WTC11 (cell line): Measurements from ENCODE around the gene MOB3A. TPM values are rescaled to one million over a fixed set of nuclear protein-coding genes. Genes with fewer than 3 reads are reported as not detected.

ENCODE experiments used
- ATAC-seq: fragments of 200-7000 bp; cut with Tn5 transposase; 2 replicates; pipeline ENCODE4 v1.10.0; 2021; ENCODE audit warnings: mild to moderate bottlenecking, moderate library complexity
- CTCF ChIA-PET: fragments of 300-600 bp; sonication (Branson Sonifier 250); formaldehyde crosslinking; loops from one replicate; lab custom pipeline; 2021; ENCODE audit warnings: antibody characterized with exemption; lab: Charles Lee
- POLR2A ChIA-PET: fragments of 350-600 bp; sonication (Branson Sonifier 250); formaldehyde crosslinking; loops from one replicate; lab custom pipeline; 2021; ENCODE audit warnings: antibody characterized with exemption; lab: Charles Lee
- DNase-seq: peaks from one replicate; pipeline ENCODE4 v3.0.0; 2021; ENCODE audit warnings: low spot score
- H3K27ac Mint-ChIP-seq: 2 replicates; pipeline ENCODE4 v1.8.0; 2021; ENCODE audit warnings: mixed read lengths
- H3K27me3 Mint-ChIP-seq: 2 replicates; pipeline ENCODE4 v1.8.0; 2021; ENCODE audit warnings: low read depth, mild to moderate bottlenecking, moderate library complexity, mixed read lengths
- H3K36me3 Mint-ChIP-seq: 2 replicates; pipeline ENCODE4 v1.8.0; 2021; ENCODE audit warnings: mixed read lengths
- H3K4me1 Mint-ChIP-seq: 2 replicates; pipeline ENCODE4 v1.8.0; 2022; ENCODE audit warnings: mixed read lengths
- H3K4me3 Mint-ChIP-seq: 2 replicates; pipeline ENCODE4 v1.8.0; 2021; ENCODE audit warnings: mild to moderate bottlenecking, moderate library complexity, mixed read lengths
- H3K9me3 Mint-ChIP-seq: 2 replicates; pipeline ENCODE4 v1.8.0; 2021; ENCODE audit warnings: mixed read lengths
- ATF1 ChIP-seq: sonication (generic); formaldehyde crosslinking; IDR thresholded peaks from 2 replicates; pipeline ENCODE4 v1.8.1; 2023; ENCODE audit warnings: mild to moderate bottlenecking, moderate library complexity, missing genetic modification reagents
- EMX1 ChIP-seq: fragments of 250-450 bp; sonication (Bioruptor Pico); IDR thresholded peaks from 2 replicates; pipeline ENCODE4 v1.8.0; 2021; ENCODE audit warnings: mild to moderate bottlenecking
- FOXP1 ChIP-seq: sonication (generic); formaldehyde crosslinking; IDR thresholded peaks from 2 replicates; pipeline ENCODE4 v1.8.0; 2022; ENCODE audit warnings: missing genetic modification reagents, mild to moderate bottlenecking, moderate library complexity, borderline replicate concordance
- KAT7 ChIP-seq: sonication (generic); formaldehyde crosslinking; IDR thresholded peaks from 2 replicates; pipeline ENCODE4 v1.8.1; 2023; ENCODE audit warnings: missing genetic modification reagents, mild to moderate bottlenecking, borderline replicate concordance
- NFATC4 ChIP-seq: fragments of 250-450 bp; sonication (Bioruptor Pico); IDR thresholded peaks from 2 replicates; pipeline ENCODE4 v1.9.0; 2021; ENCODE audit warnings: mild to moderate bottlenecking
- NR2C2 ChIP-seq: sonication (generic); formaldehyde crosslinking; IDR thresholded peaks from 2 replicates; pipeline ENCODE4 v1.8.0; 2022; ENCODE audit warnings: mild to moderate bottlenecking, missing genetic modification reagents
- RELA ChIP-seq: sonication (generic); formaldehyde crosslinking; IDR thresholded peaks from 2 replicates; pipeline ENCODE4 v1.8.1; 2022; ENCODE audit warnings: missing genetic modification reagents, mild to moderate bottlenecking, borderline replicate concordance
- RORB ChIP-seq: fragments of 250-450 bp; sonication (Bioruptor Pico); IDR thresholded peaks from 2 replicates; pipeline ENCODE4 v1.9.0; 2021; ENCODE audit warnings: mild to moderate bottlenecking
- TEAD1 ChIP-seq: sonication (generic); formaldehyde crosslinking; IDR thresholded peaks from 2 replicates; pipeline ENCODE4 v1.8.0; 2022; ENCODE audit warnings: mild to moderate bottlenecking, missing genetic modification reagents
- TEAD4 ChIP-seq: sonication (generic); formaldehyde crosslinking; IDR thresholded peaks from 2 replicates; pipeline ENCODE4 v1.8.0; 2022; ENCODE audit warnings: mild to moderate bottlenecking, missing genetic modification reagents
- ZNF263 ChIP-seq: sonication (generic); formaldehyde crosslinking; IDR thresholded peaks from 2 replicates; pipeline ENCODE4 v1.8.1; 2022; ENCODE audit warnings: low read depth, mild to moderate bottlenecking, moderate library complexity, missing genetic modification reagents
- ZNF396 ChIP-seq: fragments of 250-450 bp; sonication (Bioruptor Pico); IDR thresholded peaks from 2 replicates; pipeline ENCODE4 v1.8.0; 2021; ENCODE audit warnings: mild to moderate bottlenecking, moderate library complexity, borderline replicate concordance
- total RNA-seq: library from RNA; stranded (reverse); gene quantifications from 3 replicates; pipeline ENCODE4 v1.2.3, GENCODE V29; 2021
- TF ChIP-seq, protein P1 (sequence below): sonication (generic); formaldehyde crosslinking; IDR thresholded peaks from 2 replicates; pipeline ENCODE4 v1.8.1; 2022; ENCODE audit warnings: missing genetic modification reagents, borderline replicate concordance
- TF ChIP-seq, protein P2 (sequence below): fragments of 250-450 bp; sonication (Bioruptor Pico); conservative IDR thresholded peaks from 2 replicates; pipeline ENCODE4 v1.9.0; 2021; ENCODE audit warnings: mild to moderate bottlenecking
- TF ChIP-seq, protein P3 (sequence below): fragments of 250-450 bp; sonication (Bioruptor Pico); IDR thresholded peaks from 2 replicates; pipeline ENCODE4 v1.9.0; 2021; ENCODE audit warnings: mild to moderate bottlenecking, borderline replicate concordance
- TF ChIP-seq, protein P4 (sequence below): fragments of 250-450 bp; sonication (Bioruptor Pico); IDR thresholded peaks from 2 replicates; pipeline ENCODE4 v1.8.0; 2021; ENCODE audit warnings: mild to moderate bottlenecking
- TF ChIP-seq, protein P5 (sequence below): sonication (generic); formaldehyde crosslinking; IDR thresholded peaks from 2 replicates; pipeline ENCODE4 v1.8.1; 2023; ENCODE audit warnings: mild to moderate bottlenecking, missing genetic modification reagents
- TF ChIP-seq, protein P6 (sequence below): sonication (generic); formaldehyde crosslinking; conservative IDR thresholded peaks from 2 replicates; pipeline ENCODE4 v1.8.1; 2023; ENCODE audit warnings: mild to moderate bottlenecking, low read depth, missing genetic modification reagents, moderate library complexity
- TF ChIP-seq, protein P7 (sequence below): sonication (generic); formaldehyde crosslinking; IDR thresholded peaks from 2 replicates; pipeline ENCODE4 v1.8.1; 2023; ENCODE audit warnings: mild to moderate bottlenecking, missing genetic modification reagents
- TF ChIP-seq, protein P8 (sequence below): sonication (generic); formaldehyde crosslinking; IDR thresholded peaks from 2 replicates; pipeline ENCODE4 v1.8.1; 2023; ENCODE audit warnings: mild to moderate bottlenecking, missing genetic modification reagents, moderate library complexity

The MOB3A gene
- total RNA-seq, 1 experiment from 2014 or later = 8.1 TPM

DNA sequence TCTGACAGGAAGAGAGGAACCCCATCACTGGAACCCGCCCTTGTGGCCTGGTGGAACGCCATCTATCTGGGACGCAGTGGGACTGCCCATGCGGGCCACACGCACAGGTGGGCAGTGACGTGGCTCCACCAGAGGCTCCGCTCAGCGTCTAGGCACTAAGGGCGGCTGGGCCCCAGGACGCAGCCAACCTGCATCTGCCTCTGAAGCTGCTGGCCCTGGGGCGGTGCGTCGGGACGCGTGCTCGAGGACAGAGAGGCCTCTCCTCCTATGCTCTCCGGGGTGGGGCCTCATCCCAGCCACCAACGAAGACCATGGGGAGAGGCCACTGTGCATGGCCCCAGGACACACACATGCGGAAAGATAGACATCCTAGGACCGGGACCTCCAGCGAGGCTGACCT, 18.7 kb upstream of the MOB3A start:
- POLR2A ChIA-PET = no interaction called here
- no peaks in the 10 kb centered on the region for H3K4me1 Mint-ChIP-seq
- peaks cover 50% of the 10 kb centered on the region for H3K36me3 Mint-ChIP-seq
- no peak for DNase-seq
- TF ChIP-seq FOXP1 (CRISPR knock-in tag) (no peak), RELA (no peak), KAT7 (CRISPR knock-in tag) (no peak), NR2C2 (no peak), NFATC4 (no peak), ATF1 (CRISPR knock-in tag) (no peak)
- TF ChIP-seq, protein P1, sequence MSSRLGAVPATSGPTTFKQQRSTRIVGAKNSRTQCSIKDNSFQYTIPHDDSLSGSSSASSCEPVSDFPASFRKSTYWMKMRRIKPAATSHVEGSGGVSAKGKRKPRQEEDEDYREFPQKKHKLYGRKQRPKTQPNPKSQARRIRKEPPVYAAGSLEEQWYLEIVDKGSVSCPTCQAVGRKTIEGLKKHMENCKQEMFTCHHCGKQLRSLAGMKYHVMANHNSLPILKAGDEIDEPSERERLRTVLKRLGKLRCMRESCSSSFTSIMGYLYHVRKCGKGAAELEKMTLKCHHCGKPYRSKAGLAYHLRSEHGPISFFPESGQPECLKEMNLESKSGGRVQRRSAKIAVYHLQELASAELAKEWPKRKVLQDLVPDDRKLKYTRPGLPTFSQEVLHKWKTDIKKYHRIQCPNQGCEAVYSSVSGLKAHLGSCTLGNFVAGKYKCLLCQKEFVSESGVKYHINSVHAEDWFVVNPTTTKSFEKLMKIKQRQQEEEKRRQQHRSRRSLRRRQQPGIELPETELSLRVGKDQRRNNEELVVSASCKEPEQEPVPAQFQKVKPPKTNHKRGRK (CRISPR knock-in tag) = no peak
- TF ChIP-seq, protein P2, sequence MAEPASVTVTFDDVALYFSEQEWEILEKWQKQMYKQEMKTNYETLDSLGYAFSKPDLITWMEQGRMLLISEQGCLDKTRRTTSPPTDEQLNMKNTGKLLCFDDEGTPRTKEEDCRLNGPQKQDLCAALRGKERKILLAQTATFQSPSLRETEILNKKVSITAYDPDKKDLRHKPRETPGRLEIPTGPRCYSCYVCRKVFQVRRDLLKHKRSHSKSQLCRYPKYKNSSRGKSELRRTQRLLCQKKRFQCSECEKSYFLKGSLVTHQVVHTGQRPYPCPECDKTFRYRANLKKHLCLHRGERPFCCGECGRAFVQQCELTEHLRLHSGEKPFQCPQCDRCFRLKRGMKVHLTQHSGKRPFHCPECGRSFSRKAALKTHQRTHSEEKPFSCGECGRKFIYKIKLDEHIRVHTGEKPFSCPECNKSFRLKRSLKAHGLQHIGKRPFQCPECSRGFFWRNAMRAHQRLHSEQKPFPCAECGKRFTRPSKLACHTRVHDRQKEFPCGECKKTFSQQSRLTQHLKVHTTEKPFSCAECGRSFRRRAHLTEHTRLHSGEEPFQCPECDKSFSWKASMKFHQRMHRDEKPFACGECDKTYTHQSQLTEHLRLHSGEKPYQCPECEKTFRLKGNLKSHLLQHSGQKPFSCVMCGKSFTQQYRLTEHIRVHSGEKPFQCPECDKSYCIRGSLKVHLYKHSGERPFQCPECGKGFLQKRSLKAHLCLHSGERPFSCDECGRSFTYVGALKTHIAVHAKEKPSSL = no peak
- TF ChIP-seq, protein P3, sequence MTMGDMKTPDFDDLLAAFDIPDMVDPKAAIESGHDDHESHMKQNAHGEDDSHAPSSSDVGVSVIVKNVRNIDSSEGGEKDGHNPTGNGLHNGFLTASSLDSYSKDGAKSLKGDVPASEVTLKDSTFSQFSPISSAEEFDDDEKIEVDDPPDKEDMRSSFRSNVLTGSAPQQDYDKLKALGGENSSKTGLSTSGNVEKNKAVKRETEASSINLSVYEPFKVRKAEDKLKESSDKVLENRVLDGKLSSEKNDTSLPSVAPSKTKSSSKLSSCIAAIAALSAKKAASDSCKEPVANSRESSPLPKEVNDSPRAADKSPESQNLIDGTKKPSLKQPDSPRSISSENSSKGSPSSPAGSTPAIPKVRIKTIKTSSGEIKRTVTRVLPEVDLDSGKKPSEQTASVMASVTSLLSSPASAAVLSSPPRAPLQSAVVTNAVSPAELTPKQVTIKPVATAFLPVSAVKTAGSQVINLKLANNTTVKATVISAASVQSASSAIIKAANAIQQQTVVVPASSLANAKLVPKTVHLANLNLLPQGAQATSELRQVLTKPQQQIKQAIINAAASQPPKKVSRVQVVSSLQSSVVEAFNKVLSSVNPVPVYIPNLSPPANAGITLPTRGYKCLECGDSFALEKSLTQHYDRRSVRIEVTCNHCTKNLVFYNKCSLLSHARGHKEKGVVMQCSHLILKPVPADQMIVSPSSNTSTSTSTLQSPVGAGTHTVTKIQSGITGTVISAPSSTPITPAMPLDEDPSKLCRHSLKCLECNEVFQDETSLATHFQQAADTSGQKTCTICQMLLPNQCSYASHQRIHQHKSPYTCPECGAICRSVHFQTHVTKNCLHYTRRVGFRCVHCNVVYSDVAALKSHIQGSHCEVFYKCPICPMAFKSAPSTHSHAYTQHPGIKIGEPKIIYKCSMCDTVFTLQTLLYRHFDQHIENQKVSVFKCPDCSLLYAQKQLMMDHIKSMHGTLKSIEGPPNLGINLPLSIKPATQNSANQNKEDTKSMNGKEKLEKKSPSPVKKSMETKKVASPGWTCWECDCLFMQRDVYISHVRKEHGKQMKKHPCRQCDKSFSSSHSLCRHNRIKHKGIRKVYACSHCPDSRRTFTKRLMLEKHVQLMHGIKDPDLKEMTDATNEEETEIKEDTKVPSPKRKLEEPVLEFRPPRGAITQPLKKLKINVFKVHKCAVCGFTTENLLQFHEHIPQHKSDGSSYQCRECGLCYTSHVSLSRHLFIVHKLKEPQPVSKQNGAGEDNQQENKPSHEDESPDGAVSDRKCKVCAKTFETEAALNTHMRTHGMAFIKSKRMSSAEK (CRISPR knock-in tag) = no peak
- no peak overlapping the region for H3K27ac Mint-ChIP-seq
- no peaks in the 10 kb centered on the region for H3K9me3 Mint-ChIP-seq
- CTCF ChIA-PET = no interaction called here
- no peak overlapping the region for H3K4me3 Mint-ChIP-seq
- H3K27me3 Mint-ChIP-seq = no peaks in the 10 kb centered on the region
- no peak for ATAC-seq

DNA sequence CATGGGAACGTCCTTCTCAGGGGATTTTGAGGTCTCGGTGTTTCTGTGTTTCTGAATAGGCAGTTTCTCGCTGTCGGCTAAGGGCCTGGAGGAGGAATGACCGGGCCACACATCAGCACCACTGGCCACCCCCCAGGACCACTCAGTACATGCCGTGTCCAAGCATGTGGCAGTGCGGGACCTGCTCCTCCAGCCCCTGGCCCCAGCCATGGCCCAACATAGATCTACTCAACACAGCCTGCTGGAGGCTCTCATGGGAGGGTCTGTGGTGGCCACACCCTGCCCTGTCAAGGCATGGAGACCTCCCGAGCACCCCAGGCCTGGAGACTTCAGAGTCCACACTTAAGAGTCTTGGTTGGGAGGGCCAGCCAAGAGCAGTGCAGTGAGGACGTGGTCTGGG, 18.1 kb upstream of the MOB3A start:
- ChIA-PET POLR2A (no interaction called here), CTCF (no interaction called here)
- DNase-seq (no peak), ATAC-seq (no peak)
- no peaks in the 10 kb centered on the region for H3K27me3 Mint-ChIP-seq
- H3K4me3 Mint-ChIP-seq = no peak overlapping the region
- no peaks in the 10 kb centered on the region for H3K4me1 Mint-ChIP-seq
- peaks cover 54% of the 10 kb centered on the region for H3K36me3 Mint-ChIP-seq
- H3K9me3 Mint-ChIP-seq = no peaks in the 10 kb centered on the region
- no peak overlapping the region for H3K27ac Mint-ChIP-seq
- TF ChIP-seq, protein P4, sequence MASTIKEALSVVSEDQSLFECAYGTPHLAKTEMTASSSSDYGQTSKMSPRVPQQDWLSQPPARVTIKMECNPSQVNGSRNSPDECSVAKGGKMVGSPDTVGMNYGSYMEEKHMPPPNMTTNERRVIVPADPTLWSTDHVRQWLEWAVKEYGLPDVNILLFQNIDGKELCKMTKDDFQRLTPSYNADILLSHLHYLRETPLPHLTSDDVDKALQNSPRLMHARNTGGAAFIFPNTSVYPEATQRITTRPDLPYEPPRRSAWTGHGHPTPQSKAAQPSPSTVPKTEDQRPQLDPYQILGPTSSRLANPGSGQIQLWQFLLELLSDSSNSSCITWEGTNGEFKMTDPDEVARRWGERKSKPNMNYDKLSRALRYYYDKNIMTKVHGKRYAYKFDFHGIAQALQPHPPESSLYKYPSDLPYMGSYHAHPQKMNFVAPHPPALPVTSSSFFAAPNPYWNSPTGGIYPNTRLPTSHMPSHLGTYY (CRISPR knock-in tag) = no peak
- TF ChIP-seq, protein P5, sequence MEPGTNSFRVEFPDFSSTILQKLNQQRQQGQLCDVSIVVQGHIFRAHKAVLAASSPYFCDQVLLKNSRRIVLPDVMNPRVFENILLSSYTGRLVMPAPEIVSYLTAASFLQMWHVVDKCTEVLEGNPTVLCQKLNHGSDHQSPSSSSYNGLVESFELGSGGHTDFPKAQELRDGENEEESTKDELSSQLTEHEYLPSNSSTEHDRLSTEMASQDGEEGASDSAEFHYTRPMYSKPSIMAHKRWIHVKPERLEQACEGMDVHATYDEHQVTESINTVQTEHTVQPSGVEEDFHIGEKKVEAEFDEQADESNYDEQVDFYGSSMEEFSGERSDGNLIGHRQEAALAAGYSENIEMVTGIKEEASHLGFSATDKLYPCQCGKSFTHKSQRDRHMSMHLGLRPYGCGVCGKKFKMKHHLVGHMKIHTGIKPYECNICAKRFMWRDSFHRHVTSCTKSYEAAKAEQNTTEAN (CRISPR knock-in tag) = no peak
- no peak for TF ChIP-seq ZNF396 (CRISPR knock-in tag)
- no peak for TF ChIP-seq TEAD4 (CRISPR knock-in tag)
- TF ChIP-seq, protein P6, sequence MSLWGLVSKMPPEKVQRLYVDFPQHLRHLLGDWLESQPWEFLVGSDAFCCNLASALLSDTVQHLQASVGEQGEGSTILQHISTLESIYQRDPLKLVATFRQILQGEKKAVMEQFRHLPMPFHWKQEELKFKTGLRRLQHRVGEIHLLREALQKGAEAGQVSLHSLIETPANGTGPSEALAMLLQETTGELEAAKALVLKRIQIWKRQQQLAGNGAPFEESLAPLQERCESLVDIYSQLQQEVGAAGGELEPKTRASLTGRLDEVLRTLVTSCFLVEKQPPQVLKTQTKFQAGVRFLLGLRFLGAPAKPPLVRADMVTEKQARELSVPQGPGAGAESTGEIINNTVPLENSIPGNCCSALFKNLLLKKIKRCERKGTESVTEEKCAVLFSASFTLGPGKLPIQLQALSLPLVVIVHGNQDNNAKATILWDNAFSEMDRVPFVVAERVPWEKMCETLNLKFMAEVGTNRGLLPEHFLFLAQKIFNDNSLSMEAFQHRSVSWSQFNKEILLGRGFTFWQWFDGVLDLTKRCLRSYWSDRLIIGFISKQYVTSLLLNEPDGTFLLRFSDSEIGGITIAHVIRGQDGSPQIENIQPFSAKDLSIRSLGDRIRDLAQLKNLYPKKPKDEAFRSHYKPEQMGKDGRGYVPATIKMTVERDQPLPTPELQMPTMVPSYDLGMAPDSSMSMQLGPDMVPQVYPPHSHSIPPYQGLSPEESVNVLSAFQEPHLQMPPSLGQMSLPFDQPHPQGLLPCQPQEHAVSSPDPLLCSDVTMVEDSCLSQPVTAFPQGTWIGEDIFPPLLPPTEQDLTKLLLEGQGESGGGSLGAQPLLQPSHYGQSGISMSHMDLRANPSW (CRISPR knock-in tag) = no peak
- no peak for TF ChIP-seq EMX1
- TF ChIP-seq, protein P7, sequence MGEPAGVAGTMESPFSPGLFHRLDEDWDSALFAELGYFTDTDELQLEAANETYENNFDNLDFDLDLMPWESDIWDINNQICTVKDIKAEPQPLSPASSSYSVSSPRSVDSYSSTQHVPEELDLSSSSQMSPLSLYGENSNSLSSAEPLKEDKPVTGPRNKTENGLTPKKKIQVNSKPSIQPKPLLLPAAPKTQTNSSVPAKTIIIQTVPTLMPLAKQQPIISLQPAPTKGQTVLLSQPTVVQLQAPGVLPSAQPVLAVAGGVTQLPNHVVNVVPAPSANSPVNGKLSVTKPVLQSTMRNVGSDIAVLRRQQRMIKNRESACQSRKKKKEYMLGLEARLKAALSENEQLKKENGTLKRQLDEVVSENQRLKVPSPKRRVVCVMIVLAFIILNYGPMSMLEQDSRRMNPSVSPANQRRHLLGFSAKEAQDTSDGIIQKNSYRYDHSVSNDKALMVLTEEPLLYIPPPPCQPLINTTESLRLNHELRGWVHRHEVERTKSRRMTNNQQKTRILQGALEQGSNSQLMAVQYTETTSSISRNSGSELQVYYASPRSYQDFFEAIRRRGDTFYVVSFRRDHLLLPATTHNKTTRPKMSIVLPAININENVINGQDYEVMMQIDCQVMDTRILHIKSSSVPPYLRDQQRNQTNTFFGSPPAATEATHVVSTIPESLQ (CRISPR knock-in tag) = no peak
- TF ChIP-seq ATF1 (CRISPR knock-in tag) = no peak
- no peak for TF ChIP-seq TEAD1 (CRISPR knock-in tag)
- no peak for TF ChIP-seq ZNF263 (CRISPR knock-in tag)
- TF ChIP-seq, protein P8, sequence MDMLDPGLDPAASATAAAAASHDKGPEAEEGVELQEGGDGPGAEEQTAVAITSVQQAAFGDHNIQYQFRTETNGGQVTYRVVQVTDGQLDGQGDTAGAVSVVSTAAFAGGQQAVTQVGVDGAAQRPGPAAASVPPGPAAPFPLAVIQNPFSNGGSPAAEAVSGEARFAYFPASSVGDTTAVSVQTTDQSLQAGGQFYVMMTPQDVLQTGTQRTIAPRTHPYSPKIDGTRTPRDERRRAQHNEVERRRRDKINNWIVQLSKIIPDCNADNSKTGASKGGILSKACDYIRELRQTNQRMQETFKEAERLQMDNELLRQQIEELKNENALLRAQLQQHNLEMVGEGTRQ (CRISPR knock-in tag) = no peak
- no peak for TF ChIP-seq RORB
